GM23248 (cell line): Measurements from ENCODE around the gene SH3RF3. TPM values are rescaled to one million over a fixed set of nuclear protein-coding genes. Genes with fewer than 3 reads are reported as not detected.
A peak's percentile ranks its signal among the peaks of the same experiment; 100 is the strongest.

Experiments used
- DNase-seq: peaks from one replicate; pipeline ENCODE4 v3.0.0-alpha.2; 2015
- H2AFZ ChIP-seq: fragments of 200-600 bp; sonication (generic); 2 replicates; pipeline ENCODE4 v1.6.1; 2016; ENCODE audit warnings: antibody characterized with exemption
- H3F3A ChIP-seq: fragments of 200-600 bp; sonication (generic); 2 replicates; pipeline ENCODE4 v1.6.1; 2016; ENCODE audit warnings: mild to moderate bottlenecking, antibody characterized with exemption, mixed run types; ENCODE audit not compliant: insufficient read depth
- H3K27ac ChIP-seq: fragments of 200-600 bp; sonication (generic); 2 replicates; pipeline ENCODE4 v1.5.1; 2016; ENCODE audit warnings: mild to moderate bottlenecking
- H3K27me3 ChIP-seq: fragments of 200-600 bp; sonication (generic); replicated peaks from 2 replicates; pipeline ENCODE4 v1.6.1; 2016; ENCODE audit warnings: mild to moderate bottlenecking; ENCODE audit not compliant: insufficient read depth
- H3K36me3 ChIP-seq: fragments of 200-600 bp; sonication (generic); 2 replicates; pipeline ENCODE4 v1.6.1; 2016; ENCODE audit warnings: low read depth, mild to moderate bottlenecking
- H3K4me1 ChIP-seq: fragments of 200-600 bp; sonication (generic); 2 replicates; pipeline ENCODE4 v1.6.1; 2016; ENCODE audit warnings: mild to moderate bottlenecking; ENCODE audit not compliant: insufficient read depth
- H3K4me2 ChIP-seq: fragments of 200-600 bp; sonication (generic); one replicate; pipeline ENCODE4 v1.6.1; 2016; ENCODE audit warnings: mild to moderate bottlenecking; ENCODE audit not compliant: unreplicated experiment
- H3K4me3 ChIP-seq: fragments of 200-600 bp; sonication (generic); 2 replicates; pipeline ENCODE4 v1.5.1; 2016; ENCODE audit warnings: mild to moderate bottlenecking
- H3K79me2 ChIP-seq: fragments of 200-600 bp; sonication (generic); 2 replicates; pipeline ENCODE4 v1.6.1; 2016; ENCODE audit warnings: mild to moderate bottlenecking; ENCODE audit not compliant: insufficient read depth
- H3K9ac ChIP-seq: fragments of 200-600 bp; sonication (generic); 2 replicates; pipeline ENCODE4 v1.6.1; 2016; ENCODE audit warnings: mild to moderate bottlenecking
- H3K9me2 ChIP-seq: fragments of 200-600 bp; sonication (generic); 2 replicates; pipeline ENCODE4 v1.6.1; 2016; ENCODE audit warnings: mixed run types, mild to moderate bottlenecking, moderate library complexity; ENCODE audit not compliant: insufficient read depth
- H3K9me3 ChIP-seq: fragments of 200-600 bp; sonication (generic); one replicate; pipeline ENCODE4 v1.6.1; 2017; ENCODE audit warnings: low read depth
- H4K20me1 ChIP-seq: fragments of 200-600 bp; sonication (generic); 2 replicates; pipeline ENCODE4 v1.6.0; 2016; ENCODE audit not compliant: insufficient read depth
- EZH2 ChIP-seq: fragments of 200-600 bp; sonication (generic); IDR thresholded peaks from 2 replicates; pipeline ENCODE4 v1.6.1; 2018; ENCODE audit warnings: antibody characterized with exemption, mild to moderate bottlenecking; ENCODE audit not compliant: insufficient read depth, poor library complexity, severe bottlenecking
- EZH2phosphoT487 ChIP-seq: fragments of 200-600 bp; sonication (generic); IDR thresholded peaks from 2 replicates; pipeline ENCODE4 v1.6.1; 2018; ENCODE audit warnings: antibody characterized with exemption, moderate library complexity, mild to moderate bottlenecking, low read depth; ENCODE audit not compliant: insufficient read depth
- WGBS, 2 experiments: methylation state at CpG; one replicate each; pipeline ENCODE4 v1.1.6; 2015 to 2017; ENCODE audit warnings: low lambda C conversion rate in 2 of 2, low coverage in 1 of 2; ENCODE audit errors: missing lambda C conversion rate in 2 of 2; 5-methylcytosine and 5-hydroxymethylcytosine counted together
- in situ Hi-C: fragments of 300-500 bp; cut with MboI; formaldehyde crosslinking; loops from 2 replicates; pipeline ENCODE4 v1.15.0; 2020
- polyA plus RNA-seq: library from polyadenylated mRNA; unstranded; fragments of >200 nt; fragmentation: Nextera tagmentation; extraction: Ambion mirVana; gene quantifications from 2 replicates; pipeline ENCODE4 v1.2.1, GENCODE V29; 2016
- total RNA-seq: library from RNA; depleted of rRNA; stranded (reverse); fragments of >200 nt; shearing (Covaris generic); gene quantifications from 2 replicates; pipeline ENCODE4 v1.2.3, GENCODE V29; 2014

SH3RF3 gene
- total and polyA plus RNA-seq, 2 experiments from 2014 or later = 1.5 to 5.2 TPM

GRCh38 chr2:109497463-109497862 lies 368.5 kb downstream of the SH3RF3 start:
- in situ Hi-C loops = no loop called here
- no peak for TF ChIP-seq EZH2
- TF ChIP-seq EZH2phosphoT487 = no peak
- peak; percentile 78 for DNase-seq
- no peaks in the 10 kb centered on the region for H3K9me3 ChIP-seq
- no peak overlapping the region for H3K27ac ChIP-seq
- H3K9me2 ChIP-seq = no peaks in the 10 kb centered on the region
- H3K4me1 ChIP-seq = peaks cover 16% of the 10 kb centered on the region
- WGBS, 2 experiments = 1 to 2% methylated on average over 8 of the region's 8 CpGs
- H2AFZ ChIP-seq = no peak overlapping the region
- H3K27me3 ChIP-seq = no peaks in the 10 kb centered on the region
- H3K9ac ChIP-seq = no peak overlapping the region
- H3K79me2 ChIP-seq = no peaks in the 10 kb centered on the region
- H3K4me2 ChIP-seq = peak overlapping the region; percentile 35
- no peaks in the 10 kb centered on the region for H3K36me3 ChIP-seq
- peaks cover 15% of the 10 kb centered on the region for H3F3A ChIP-seq
- H3K4me3 ChIP-seq = peak overlapping the region; percentile 1; the same call in 1 of the 2 replicates
- no peaks in the 10 kb centered on the region for H4K20me1 ChIP-seq

- no peaks in the 10 kb centered on the region for H4K20me1 ChIP-seq
- no peak overlapping the region for H3K9ac ChIP-seq
- no peak for TF ChIP-seq EZH2phosphoT487
- no peak for TF ChIP-seq EZH2
- H3F3A ChIP-seq = peaks cover 15% of the 10 kb centered on the region
- peak overlapping the region; percentile 35 for H3K4me2 ChIP-seq
- H3K36me3 ChIP-seq = no peaks in the 10 kb centered on the region
- 44 to 45% methylated on average over 15 to 19 of the region's 19 CpGs for WGBS, 2 experiments
- no peaks in the 10 kb centered on the region for H3K9me2 ChIP-seq
- peaks cover 16% of the 10 kb centered on the region for H3K4me1 ChIP-seq
- in situ Hi-C loops = no loop called here
- H3K27ac ChIP-seq = no peak overlapping the region
- no peaks in the 10 kb centered on the region for H3K27me3 ChIP-seq
- H3K79me2 ChIP-seq = no peaks in the 10 kb centered on the region
- H2AFZ ChIP-seq = no peak overlapping the region
- no peaks in the 10 kb centered on the region for H3K9me3 ChIP-seq
- peak; percentile 49 for DNase-seq
- no peak overlapping the region; the same call in 1 of the 2 replicates for H3K4me3 ChIP-seq
Measured at GRCh38 chr2:109497911-109498870, 369.2 kb downstream of the SH3RF3 start.

- Histone ChIP-seq H3K36me3 (no peaks in the 10 kb centered on the region), H2AFZ (no peak overlapping the region), H3K4me3 (no peak overlapping the region), H3K9me2 (no peaks in the 10 kb centered on the region), H3K4me2 (no peak overlapping the region), H3K27ac (no peak overlapping the region), H3K27me3 (no peaks in the 10 kb centered on the region), H4K20me1 (no peaks in the 10 kb centered on the region), H3K9me3 (no peaks in the 10 kb centered on the region), H3K4me1 (peaks cover 16% of the 10 kb centered on the region), H3K79me2 (no peaks in the 10 kb centered on the region), H3F3A (peaks cover 15% of the 10 kb centered on the region), H3K9ac (no peak overlapping the region)
- in situ Hi-C loops = no loop called here
- no peak for DNase-seq
- WGBS, 2 experiments = 88 to 89% methylated on average over 15 of the region's 15 CpGs
- TF ChIP-seq EZH2phosphoT487 = no peak
- no peak for TF ChIP-seq EZH2
Measured at GRCh38 chr2:109498906-109499305, 369.9 kb downstream of the SH3RF3 start.

- no peaks in the 10 kb centered on the region for H3K9me2 ChIP-seq
- no peak overlapping the region for H3K4me2 ChIP-seq
- H3K79me2 ChIP-seq = no peaks in the 10 kb centered on the region
- H3K9me3 ChIP-seq = no peaks in the 10 kb centered on the region
- peaks cover 16% of the 10 kb centered on the region for H3K4me1 ChIP-seq
- no peaks in the 10 kb centered on the region for H4K20me1 ChIP-seq
- in situ Hi-C loops = no loop called here
- WGBS, 2 experiments = 96 to 100% methylated on average over 5 of the region's 5 CpGs
- DNase-seq = no peak
- no peak overlapping the region for H3K9ac ChIP-seq
- H3K4me3 ChIP-seq = no peak overlapping the region
- H3K27me3 ChIP-seq = no peaks in the 10 kb centered on the region
- H3F3A ChIP-seq = peaks cover 15% of the 10 kb centered on the region
- H2AFZ ChIP-seq = no peak overlapping the region
- no peak overlapping the region for H3K27ac ChIP-seq
- TF ChIP-seq EZH2phosphoT487 (no peak), EZH2 (no peak)
- no peaks in the 10 kb centered on the region for H3K36me3 ChIP-seq
Measured at GRCh38 chr2:109499566-109499965, 370.6 kb downstream of the SH3RF3 start.
